HG03354 (cell line): Measurements from ENCODE around the gene KRT33B.
"Not testable (repeated sequence)": the region's sequence is repeated elsewhere in the genome, so short reads cannot be mapped to it uniquely, and the experiment has no call there.

Experiments used
- ATAC-seq: cut with Tn5 transposase; IDR thresholded peaks from one replicate; pipeline ENCODE4 v1.9.1; 2021; ENCODE audit warnings: mild to moderate bottlenecking; ENCODE audit not compliant: unreplicated experiment, poor library complexity, severe bottlenecking

KRT33B gene

GRCh38 chr17:41394254-41394996 lies 24.8 kb upstream of the KRT33B start:
- no peak for ATAC-seq

GRCh38 chr17:41393826-41394225 lies 24.2 kb upstream of the KRT33B start:
- ATAC-seq: no peak

- no peak for ATAC-seq
Measured at GRCh38 chr17:41393294-41393693, 23.7 kb upstream of the KRT33B start.

GRCh38 chr17:41392278-41392677 lies 22.7 kb upstream of the KRT33B start:
- ATAC-seq: no peak

GRCh38 chr17:41391535-41391934 lies 21.9 kb upstream of the KRT33B start:
- no peak for ATAC-seq

GRCh38 chr17:41390411-41390938 lies 20.9 kb upstream of the KRT33B start:
- no peak for ATAC-seq

GRCh38 chr17:41387670-41388069 lies 18.1 kb upstream of the KRT33B start:
- ATAC-seq: no peak

- ATAC-seq: no peak
Measured at GRCh38 chr17:41386227-41386626, 16.6 kb upstream of the KRT33B start.

- no peak for ATAC-seq
Measured at GRCh38 chr17:41383690-41384089, 14.1 kb upstream of the KRT33B start.

- ATAC-seq: no peak
Measured at GRCh38 chr17:41382394-41382793, 12.8 kb upstream of the KRT33B start.

GRCh38 chr17:41381943-41382342 lies 12.3 kb upstream of the KRT33B start, which contains the start of gene KRT34:
TSS of gene KRT34 (minus strand) at chr17:41382306. CDS start at chr17:41382246, 60 bp downstream.
- ATAC-seq: not testable (repeated sequence)

- not testable (repeated sequence) for ATAC-seq
Measured at GRCh38 chr17:41380091-41380490, 10.5 kb upstream of the KRT33B start.

- no peak for ATAC-seq
Measured at GRCh38 chr17:41377546-41377945, 7.9 kb upstream of the KRT33B start.

- no peak for ATAC-seq
Measured at GRCh38 chr17:41369023-41369422, 590 bp downstream of the KRT33B start.

GRCh38 chr17:41367426-41368075 lies 2.1 kb downstream of the KRT33B start:
- ATAC-seq: no peak

- no peak for ATAC-seq
Measured at GRCh38 chr17:41366070-41366469, 3.5 kb downstream of the KRT33B start.

- ATAC-seq: no peak
Measured at GRCh38 chr17:41363881-41364280, 5.7 kb downstream of the KRT33B start.

GRCh38 chr17:41360296-41360995 lies 9.2 kb downstream of the KRT33B start:
- no peak for ATAC-seq

GRCh38 chr17:41354536-41354935 lies 15.1 kb downstream of the KRT33B start:
- ATAC-seq: no peak

GRCh38 chr17:41352597-41353366 lies 16.8 kb downstream of the KRT33B start:
- ATAC-seq: no peak
